BLaER1 (cell line): ENCODE measurements around the gene RUBCNL.

Experiments
- H3K27ac ChIP-seq: shearing (Covaris generic); formaldehyde crosslinking; 2 replicates; pipeline ENCODE4 v1.8.1; 2022
- H3K27me3 ChIP-seq: shearing (Covaris generic); formaldehyde crosslinking; 2 replicates; pipeline ENCODE4 v1.8.1; 2022
- H3K36me3 ChIP-seq: shearing (Covaris generic); formaldehyde crosslinking; 2 replicates; pipeline ENCODE4 v1.8.1; 2022
- H3K4me1 ChIP-seq: shearing (Covaris generic); formaldehyde crosslinking; 2 replicates; pipeline ENCODE4 v1.8.1; 2022
- H3K4me2 ChIP-seq: shearing (Covaris generic); formaldehyde crosslinking; 2 replicates; pipeline ENCODE4 v1.8.1; 2022
- H3K4me3 ChIP-seq: shearing (Covaris generic); formaldehyde crosslinking; 2 replicates; pipeline ENCODE4 v1.8.1; 2022
- H3K9ac ChIP-seq: shearing (Covaris generic); formaldehyde crosslinking; 2 replicates; pipeline ENCODE4 v1.8.1; 2022
- H3K9me3 ChIP-seq: shearing (Covaris generic); formaldehyde crosslinking; 2 replicates; pipeline ENCODE4 v1.8.1; 2022
- H4K20me1 ChIP-seq: shearing (Covaris generic); formaldehyde crosslinking; 2 replicates; pipeline ENCODE4 v1.8.1; 2022
- Cebpa-rat ChIP-seq: shearing (Covaris generic); IDR thresholded peaks from 2 replicates; pipeline ENCODE4 v1.8.1; 2022

Gene RUBCNL

GRCh38 chr13:46389457-46390451 lies 2.7 kb upstream of the RUBCNL start:
- Histone ChIP-seq H3K9ac (peak overlapping the region; percentile 54), H4K20me1 (no peaks in the 10 kb centered on the region), H3K4me3 (peak overlapping the region; percentile 15; the same call in 1 of the 2 replicates), H3K9me3 (peaks cover 27% of the 10 kb centered on the region), H3K4me1 (peaks cover 49% of the 10 kb centered on the region), H3K4me2 (peak overlapping the region; percentile 73), H3K27me3 (peaks cover 40% of the 10 kb centered on the region), H3K27ac (peak overlapping the region; percentile 69), H3K36me3 (no peaks in the 10 kb centered on the region)
- no peak for TF ChIP-seq Cebpa-rat

GRCh38 chr13:46388846-46389245 lies 1.8 kb upstream of the RUBCNL start:
- peaks cover 27% of the 10 kb centered on the region for H3K9me3 ChIP-seq
- H3K27ac ChIP-seq, result no peak overlapping the region
- no peaks in the 10 kb centered on the region for H3K36me3 ChIP-seq
- no peak overlapping the region for H3K9ac ChIP-seq
- H4K20me1 ChIP-seq, result no peaks in the 10 kb centered on the region
- H3K4me1 ChIP-seq, result peaks cover 47% of the 10 kb centered on the region
- TF ChIP-seq Cebpa-rat, result no peak
- peaks cover 42% of the 10 kb centered on the region for H3K27me3 ChIP-seq
- no peak overlapping the region for H3K4me2 ChIP-seq
- H3K4me3 ChIP-seq, result no peak overlapping the region

DNA sequence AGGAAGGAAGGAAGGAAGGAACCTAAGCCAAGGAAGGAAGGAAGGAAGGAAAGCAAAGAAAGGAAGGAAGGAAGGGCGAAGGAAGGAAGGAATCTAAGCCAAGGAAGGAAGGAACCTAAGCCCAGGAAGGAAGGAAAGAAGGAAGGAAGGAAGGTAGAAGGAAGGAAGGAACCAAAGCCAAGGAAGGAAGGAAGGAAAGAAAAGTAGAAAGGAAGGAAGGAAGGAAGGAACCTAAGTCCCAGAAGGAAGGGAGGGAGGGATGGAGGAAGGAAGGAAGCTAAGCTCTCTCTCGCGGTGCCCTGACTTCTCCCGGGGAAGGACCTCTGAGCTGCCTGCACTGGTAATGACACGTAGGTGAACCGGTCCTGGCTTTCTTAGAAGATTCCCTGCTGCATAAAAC lies 1.3 kb upstream of the RUBCNL start:
- Histone ChIP-seq H4K20me1 (no peaks in the 10 kb centered on the region), H3K9ac (no peak overlapping the region), H3K9me3 (peaks cover 27% of the 10 kb centered on the region), H3K27ac (no peak overlapping the region), H3K4me1 (peaks cover 46% of the 10 kb centered on the region), H3K36me3 (no peaks in the 10 kb centered on the region), H3K4me2 (no peak overlapping the region), H3K4me3 (no peak overlapping the region), H3K27me3 (peaks cover 42% of the 10 kb centered on the region)
- no peak for TF ChIP-seq Cebpa-rat

- peaks cover 56% of the 10 kb centered on the region for H3K4me1 ChIP-seq
- H3K4me2 ChIP-seq, result peak overlapping the region; percentile 82
- H3K27ac ChIP-seq, result no peak overlapping the region
- H3K9me3 ChIP-seq, result peaks cover 27% of the 10 kb centered on the region
- TF ChIP-seq Cebpa-rat, result no peak
- no peaks in the 10 kb centered on the region for H4K20me1 ChIP-seq
- H3K4me3 ChIP-seq, result peak overlapping the region; percentile 63
- H3K9ac ChIP-seq, result no peak overlapping the region
- H3K36me3 ChIP-seq, result no peaks in the 10 kb centered on the region
- peaks cover 42% of the 10 kb centered on the region for H3K27me3 ChIP-seq
Observed at GRCh38 chr13:46386392-46387063, 524 bp downstream of the RUBCNL start.

GRCh38 chr13:46385946-46386345 lies 1.1 kb downstream of the RUBCNL start:
- Histone ChIP-seq H3K9me3 (peaks cover 27% of the 10 kb centered on the region), H3K36me3 (no peaks in the 10 kb centered on the region), H3K27me3 (peaks cover 42% of the 10 kb centered on the region), H3K4me1 (peaks cover 50% of the 10 kb centered on the region), H3K9ac (no peak overlapping the region), H4K20me1 (no peaks in the 10 kb centered on the region), H3K27ac (no peak overlapping the region), H3K4me3 (no peak overlapping the region), H3K4me2 (no peak overlapping the region)
- TF ChIP-seq Cebpa-rat, result no peak

DNA sequence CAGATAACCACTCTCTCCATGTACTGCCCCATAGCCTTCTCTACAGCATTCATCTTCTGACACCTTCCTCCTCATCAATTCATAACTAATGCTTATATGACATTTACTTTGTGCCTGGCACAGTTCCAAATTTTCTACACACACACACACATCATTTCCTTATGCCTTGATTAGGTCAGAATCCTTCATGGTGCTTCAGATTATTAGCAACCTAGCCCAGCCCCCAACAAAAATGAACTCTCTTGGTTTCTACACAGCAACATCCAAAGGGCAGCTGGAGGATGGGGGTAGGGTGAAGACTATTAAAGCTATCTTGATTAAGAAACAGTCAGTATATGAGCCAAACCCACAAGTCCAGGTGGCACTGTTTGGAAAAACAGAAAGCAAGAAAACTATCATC lies 3.7 kb downstream of the RUBCNL start:
- Histone ChIP-seq H3K9ac (no peak overlapping the region), H3K9me3 (peaks cover 24% of the 10 kb centered on the region), H3K27me3 (peaks cover 37% of the 10 kb centered on the region), H4K20me1 (no peaks in the 10 kb centered on the region), H3K4me3 (no peak overlapping the region), H3K36me3 (no peaks in the 10 kb centered on the region), H3K4me1 (peaks cover 32% of the 10 kb centered on the region), H3K27ac (no peak overlapping the region), H3K4me2 (peak overlapping the region; percentile 9; the same call in 1 of the 2 replicates)
- no peak for TF ChIP-seq Cebpa-rat

GRCh38 chr13:46382224-46382623 lies 4.8 kb downstream of the RUBCNL start:
- Histone ChIP-seq H4K20me1 (no peaks in the 10 kb centered on the region), H3K9ac (no peak overlapping the region), H3K27me3 (peaks cover 26% of the 10 kb centered on the region), H3K36me3 (no peaks in the 10 kb centered on the region), H3K4me2 (peak overlapping the region; percentile 36), H3K27ac (no peak overlapping the region), H3K4me1 (peaks cover 32% of the 10 kb centered on the region), H3K4me3 (no peak overlapping the region), H3K9me3 (peaks cover 16% of the 10 kb centered on the region)
- no peak for TF ChIP-seq Cebpa-rat

- Histone ChIP-seq H3K4me1 (peaks cover 26% of the 10 kb centered on the region), H4K20me1 (no peaks in the 10 kb centered on the region), H3K27ac (no peak overlapping the region), H3K36me3 (no peaks in the 10 kb centered on the region), H3K9me3 (no peaks in the 10 kb centered on the region), H3K4me3 (no peak overlapping the region), H3K4me2 (no peak overlapping the region), H3K27me3 (peaks cover 7% of the 10 kb centered on the region), H3K9ac (no peak overlapping the region)
- no peak for TF ChIP-seq Cebpa-rat
Observed at GRCh38 chr13:46380242-46380641, 6.8 kb downstream of the RUBCNL start.

DNA sequence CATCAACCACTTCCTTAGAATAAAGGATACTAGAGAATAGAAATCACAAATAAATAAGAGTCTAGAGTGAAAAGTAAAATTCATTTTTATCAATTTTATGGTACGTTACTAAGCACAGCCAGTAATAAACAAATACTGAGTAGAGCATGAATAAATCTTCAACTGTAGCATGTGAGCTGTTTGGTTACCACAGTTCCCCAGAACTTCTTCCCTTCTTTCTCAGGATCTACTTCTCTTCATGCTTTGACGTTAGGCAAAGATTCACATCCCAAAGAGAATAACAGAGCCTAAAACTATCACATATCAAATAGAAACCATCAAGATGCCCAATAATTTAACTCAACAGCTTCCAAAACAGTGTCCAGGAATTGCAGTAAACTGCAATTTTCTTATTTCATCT lies 7.4 kb downstream of the RUBCNL start:
- H3K4me2 ChIP-seq, result no peak overlapping the region
- no peak overlapping the region for H3K4me3 ChIP-seq
- H3K27ac ChIP-seq, result no peak overlapping the region
- H3K4me1 ChIP-seq, result peaks cover 26% of the 10 kb centered on the region
- H4K20me1 ChIP-seq, result no peaks in the 10 kb centered on the region
- no peak overlapping the region for H3K9ac ChIP-seq
- peaks cover under 1% of the 10 kb centered on the region; the same call in 1 of the 2 replicates for H3K27me3 ChIP-seq
- no peak for TF ChIP-seq Cebpa-rat
- no peaks in the 10 kb centered on the region for H3K9me3 ChIP-seq
- no peaks in the 10 kb centered on the region for H3K36me3 ChIP-seq

- H3K4me3 ChIP-seq, result no peak overlapping the region
- H3K4me2 ChIP-seq, result no peak overlapping the region
- H3K27ac ChIP-seq, result no peak overlapping the region
- no peaks in the 10 kb centered on the region for H4K20me1 ChIP-seq
- no peaks in the 10 kb centered on the region for H3K27me3 ChIP-seq
- no peak for TF ChIP-seq Cebpa-rat
- no peaks in the 10 kb centered on the region for H3K36me3 ChIP-seq
- no peak overlapping the region for H3K9ac ChIP-seq
- peaks cover 24% of the 10 kb centered on the region for H3K4me1 ChIP-seq
- 0 out of 2 replicates have a peak, but pooled peaks cover 8% of the 10 kb centered on the region for H3K9me3 ChIP-seq
Observed at GRCh38 chr13:46378411-46378810, 8.6 kb downstream of the RUBCNL start.
